NCI-H510A treated with DMSO at 0.1 percent for 48 hours (cell line): ENCODE results near the gene RGS3.

Experiments used
- DNase-seq: peaks from one replicate; lab custom pipeline; 2025; lab: John Stamatoyannopoulos, UW

The RGS3 gene

DNA sequence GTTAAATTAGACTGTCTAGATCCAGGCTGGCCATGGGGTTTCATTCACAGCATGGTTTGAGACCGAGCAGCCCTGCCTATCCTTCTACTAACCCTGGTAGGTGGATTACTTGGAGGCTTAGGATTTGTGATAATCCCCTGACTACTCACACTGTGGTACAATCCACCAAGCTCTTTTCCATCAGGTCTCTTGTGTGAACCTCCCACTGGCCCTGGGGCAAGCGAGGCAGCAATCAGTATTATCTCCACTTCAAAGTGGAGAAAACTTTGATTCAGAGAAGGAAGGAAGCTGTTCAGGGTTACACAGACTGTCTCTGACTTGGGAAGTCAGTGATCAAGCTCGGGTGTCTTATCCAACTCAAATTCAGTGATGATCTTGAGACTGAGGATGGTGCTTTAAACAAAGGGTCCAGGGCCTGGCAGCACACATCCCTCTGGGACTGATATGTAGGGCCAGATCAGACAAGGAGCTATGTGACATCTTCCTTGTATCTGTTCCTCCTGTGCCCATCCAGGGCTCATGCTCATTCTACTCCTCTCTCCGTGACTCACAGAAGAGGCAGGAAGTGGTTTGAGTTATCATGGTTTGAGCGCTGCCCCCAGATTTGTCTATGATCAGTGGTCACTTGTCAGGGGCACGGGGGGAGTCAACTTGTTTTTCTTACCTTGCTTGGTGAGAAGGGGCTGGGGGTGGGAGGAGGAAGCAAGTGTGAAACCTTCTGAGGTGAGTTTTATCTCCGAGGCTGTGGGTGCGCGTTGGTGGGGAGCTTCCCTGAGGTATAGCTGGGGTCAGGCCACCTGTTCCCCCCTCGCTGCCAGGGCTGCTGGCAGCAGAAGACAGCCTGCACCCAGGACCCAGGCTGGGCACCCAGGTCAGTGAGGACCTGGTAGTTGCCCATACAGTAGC lies 48.6 kb downstream of the RGS3 start:
- DNase-seq, result no peak

DNA sequence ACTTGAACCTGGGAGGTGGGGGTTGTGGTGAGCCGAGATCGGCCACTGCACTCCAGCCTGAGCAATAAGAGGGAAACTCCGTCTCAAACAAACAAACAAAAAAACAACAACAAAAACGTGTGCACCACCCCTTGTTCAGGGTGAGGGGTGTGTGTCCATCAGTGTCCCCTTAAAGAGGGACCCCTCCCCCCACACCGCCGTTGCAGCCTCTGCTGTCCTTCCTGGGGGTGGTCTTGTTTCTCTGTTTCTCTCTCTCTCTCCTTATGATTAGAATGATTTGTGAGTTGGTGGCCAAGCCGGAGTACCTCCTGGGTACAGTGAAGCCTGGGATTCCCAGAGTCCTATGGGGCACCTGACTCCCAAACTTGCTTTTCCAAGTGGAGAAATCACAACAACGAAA lies 49.6 kb downstream of the RGS3 start:
- DNase-seq, result no peak

DNA sequence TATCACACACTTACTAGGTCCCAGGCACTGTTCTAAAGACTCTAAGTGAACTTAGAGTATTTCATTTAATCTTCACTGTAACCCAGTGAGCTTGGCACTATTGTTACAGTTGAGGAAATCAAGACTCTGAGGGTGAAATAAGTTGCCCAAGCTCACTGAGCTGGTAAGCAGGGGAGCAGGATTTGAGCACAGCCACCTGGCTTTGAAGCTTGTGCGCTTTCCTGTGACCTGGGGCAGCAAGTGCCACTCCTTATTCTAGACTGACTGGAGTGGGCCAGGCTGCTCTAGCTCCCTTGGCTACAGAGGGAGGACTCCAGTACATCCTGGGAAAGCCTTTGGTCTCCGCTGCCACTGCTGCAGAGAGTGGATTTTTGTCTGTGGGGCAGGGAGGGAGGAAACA lies 50.0 kb downstream of the RGS3 start:
- no peak for DNase-seq

DNA sequence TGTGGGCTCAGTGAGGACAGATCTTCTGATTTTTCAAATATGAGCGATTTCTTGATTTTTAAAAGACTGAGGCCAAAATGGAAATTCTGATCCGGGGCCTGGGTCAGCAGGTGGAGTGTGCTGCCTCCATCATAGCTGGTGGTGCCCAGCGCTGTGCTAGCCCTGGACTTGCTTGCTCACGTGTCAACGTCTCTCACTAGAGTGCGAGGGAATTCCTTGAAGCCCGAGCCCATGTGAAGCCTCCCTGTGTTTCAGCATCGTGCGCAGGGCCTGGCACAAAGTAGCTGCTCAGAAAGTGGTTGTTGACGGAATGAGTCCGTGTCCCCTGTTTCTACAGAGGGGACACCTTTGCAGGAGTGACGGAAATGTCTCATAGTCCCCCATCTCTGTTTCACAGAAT lies 50.5 kb downstream of the RGS3 start:
- no peak for DNase-seq

DNA sequence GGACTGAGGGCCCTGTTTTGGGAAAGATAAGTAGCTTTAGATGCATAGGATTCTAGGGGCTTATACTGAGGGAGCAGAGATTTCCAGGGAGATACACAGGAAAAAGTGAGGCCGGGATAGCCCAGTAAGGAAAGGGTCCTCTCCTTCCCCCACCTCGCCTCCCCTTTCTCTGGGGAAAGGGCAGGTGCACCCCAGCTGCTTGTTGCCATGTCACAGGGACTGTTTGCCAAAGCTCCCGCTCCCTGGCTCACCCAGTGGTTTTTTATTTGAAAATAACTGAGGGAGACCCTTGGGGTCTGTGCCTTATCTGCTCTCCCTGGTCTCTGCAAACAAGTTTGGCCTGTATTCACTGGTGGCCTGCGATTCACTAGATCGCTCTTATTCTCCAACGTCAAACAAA lies 51.2 kb downstream of the RGS3 start:
- DNase-seq, result no peak

DNA sequence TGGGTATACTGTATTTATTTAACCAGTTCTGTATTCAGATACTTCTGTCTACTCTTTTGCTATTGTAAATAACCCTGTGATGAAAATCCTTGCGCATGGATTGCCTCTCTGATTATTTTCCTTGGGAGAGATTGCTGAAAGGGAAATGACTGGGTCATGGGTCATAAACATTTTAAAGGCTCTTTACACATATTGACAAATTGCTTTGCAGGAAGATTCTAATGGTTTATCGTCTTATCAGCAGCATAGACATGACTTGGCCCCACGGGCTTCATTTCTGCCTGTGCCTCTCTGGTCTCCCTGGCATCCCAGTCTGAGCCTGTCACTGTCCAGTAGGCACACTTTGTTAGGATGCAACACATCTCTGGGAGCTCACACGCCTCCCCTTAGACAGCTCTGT lies 52.3 kb downstream of the RGS3 start:
- DNase-seq, result no peak

DNA sequence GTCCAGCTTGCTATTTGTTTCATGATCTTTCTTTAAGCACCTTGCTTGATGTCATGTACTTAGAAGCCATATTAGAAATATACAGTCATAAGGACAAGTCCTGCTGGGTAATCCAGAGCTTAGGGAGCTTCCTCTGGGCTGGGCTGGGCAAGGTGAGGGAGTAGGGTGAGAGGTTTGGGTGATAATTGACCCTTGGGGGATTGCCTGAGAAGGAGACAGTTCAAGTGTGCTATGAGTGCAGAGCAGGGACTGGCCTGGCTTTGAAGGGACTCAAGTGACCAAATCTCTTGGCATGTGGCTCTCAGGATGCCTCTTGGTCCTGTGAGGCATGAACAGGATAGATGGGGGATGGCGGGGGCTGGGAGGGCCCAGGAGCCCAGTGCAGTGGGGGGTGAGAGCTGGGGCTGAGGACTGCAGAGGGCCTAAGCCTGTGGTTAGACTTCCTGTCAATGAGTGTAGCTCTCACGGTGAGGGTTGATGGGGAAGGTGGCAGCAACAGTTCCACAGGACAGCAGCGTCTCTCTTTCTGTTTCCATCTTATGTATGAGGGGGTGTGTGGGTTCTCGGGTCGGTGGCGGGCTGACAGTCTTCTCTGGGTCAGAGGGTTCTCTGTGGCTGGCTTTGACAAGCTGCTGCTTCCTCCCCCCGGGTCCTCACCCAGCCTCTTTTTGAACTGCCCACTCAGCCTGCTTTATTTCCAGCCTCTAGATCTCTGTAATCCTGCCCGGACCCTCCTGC lies 53.5 kb downstream of the RGS3 start:
- no peak for DNase-seq

DNA sequence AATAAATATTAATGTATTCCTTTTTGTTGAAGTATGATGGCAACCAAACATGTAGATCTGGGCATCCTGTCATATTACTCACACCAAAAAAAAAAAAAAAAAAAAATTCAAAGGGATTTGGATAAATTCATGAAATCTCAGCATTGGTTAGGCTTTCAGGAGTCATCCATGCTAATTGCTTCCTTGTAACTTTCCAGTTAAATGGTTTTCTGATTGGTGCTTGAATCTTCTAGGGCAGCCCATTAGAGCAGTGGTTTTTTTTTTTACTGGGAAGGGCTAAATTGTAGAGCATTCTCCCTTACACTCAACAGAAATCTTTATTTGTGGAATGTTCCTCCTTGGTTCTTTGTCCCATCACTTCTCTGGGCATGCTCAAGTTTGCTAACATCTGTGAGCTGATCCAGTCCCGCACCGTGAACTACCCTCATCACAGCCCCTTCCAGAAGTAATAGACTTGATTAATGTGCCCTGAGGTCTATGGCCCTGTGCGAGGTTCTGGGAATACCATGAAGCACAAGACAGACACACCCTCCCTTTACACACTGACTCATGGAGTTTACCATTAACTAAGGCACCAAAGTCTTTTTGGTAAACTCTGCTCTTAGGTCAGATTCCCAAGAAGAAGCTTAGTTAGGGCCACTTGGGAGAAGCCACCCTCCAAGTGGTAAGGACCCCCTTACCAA lies 56.0 kb downstream of the RGS3 start:
- no peak for DNase-seq

DNA sequence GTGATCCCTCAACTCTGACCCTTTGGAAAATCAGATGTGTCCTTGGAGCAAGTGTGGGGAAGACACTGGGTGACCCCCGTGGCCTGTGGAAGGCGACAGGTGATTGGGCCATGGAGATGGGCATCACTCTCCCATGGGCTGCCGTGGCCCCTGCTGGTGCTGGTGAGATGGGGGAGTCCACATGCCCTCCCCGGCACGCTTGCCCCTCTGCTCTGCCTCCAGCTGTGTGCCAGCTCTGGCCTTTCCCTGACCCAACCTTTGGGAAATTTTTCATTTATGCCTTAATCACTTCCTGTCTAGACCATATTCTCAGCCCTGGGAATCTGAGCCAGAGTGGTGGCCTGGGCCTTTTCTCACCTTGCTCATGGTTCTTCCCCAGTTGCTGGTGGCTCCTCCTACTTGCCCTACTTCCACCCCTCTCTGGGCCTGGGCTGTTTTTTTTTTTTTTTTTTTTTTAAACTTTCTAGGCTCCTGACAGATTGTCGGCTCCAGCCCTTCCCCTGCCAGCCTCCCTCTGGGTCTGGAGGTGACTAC lies 56.6 kb downstream of the RGS3 start:
- DNase-seq, result no peak

DNA sequence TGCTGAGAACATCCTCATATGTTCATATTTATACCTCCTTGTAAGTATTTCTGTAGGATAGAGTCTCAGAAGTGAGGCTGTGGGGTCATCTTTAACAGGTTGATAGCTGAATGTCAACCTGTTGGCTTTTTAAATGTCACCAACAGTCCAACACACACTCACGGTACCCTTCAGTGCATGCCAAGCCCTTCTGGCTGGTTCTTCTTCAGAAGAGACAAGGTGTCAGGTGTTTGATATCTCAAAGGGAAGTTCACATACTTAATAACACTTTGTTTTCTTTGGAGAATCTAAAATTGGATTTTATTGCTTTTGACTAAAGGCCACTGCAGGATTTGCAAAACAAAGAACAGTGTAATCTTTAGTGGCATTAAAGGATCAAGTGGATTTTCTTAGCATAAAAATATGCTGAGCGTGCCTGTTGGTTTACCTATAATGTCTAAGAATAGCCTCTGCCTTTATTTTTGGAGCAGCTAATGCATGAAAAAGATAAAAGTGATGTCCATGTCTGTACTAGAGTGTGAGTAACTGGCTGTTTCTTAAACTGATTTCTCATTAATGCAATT lies 58.2 kb downstream of the RGS3 start:
- DNase-seq, result no peak

DNA sequence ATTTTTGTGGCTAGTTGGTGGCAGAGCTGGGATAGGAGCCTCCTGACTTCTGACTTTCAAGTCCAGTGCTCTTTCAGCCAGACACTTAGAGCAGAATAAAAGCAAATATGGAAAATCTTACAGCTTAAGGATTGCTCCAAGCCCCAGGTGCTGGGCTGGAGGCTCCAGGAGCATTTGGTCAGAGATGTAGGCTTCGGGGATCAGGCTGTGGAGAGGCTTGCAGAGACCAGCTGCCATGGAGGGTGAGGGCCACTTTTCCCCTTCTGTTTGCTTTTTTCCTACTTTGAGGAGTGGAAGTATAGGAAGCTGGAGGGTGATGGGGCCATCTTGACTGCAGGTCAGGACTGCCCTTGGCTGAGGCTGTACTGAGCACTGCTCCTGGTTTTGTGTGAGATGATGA lies 58.9 kb downstream of the RGS3 start:
- no peak for DNase-seq

DNA sequence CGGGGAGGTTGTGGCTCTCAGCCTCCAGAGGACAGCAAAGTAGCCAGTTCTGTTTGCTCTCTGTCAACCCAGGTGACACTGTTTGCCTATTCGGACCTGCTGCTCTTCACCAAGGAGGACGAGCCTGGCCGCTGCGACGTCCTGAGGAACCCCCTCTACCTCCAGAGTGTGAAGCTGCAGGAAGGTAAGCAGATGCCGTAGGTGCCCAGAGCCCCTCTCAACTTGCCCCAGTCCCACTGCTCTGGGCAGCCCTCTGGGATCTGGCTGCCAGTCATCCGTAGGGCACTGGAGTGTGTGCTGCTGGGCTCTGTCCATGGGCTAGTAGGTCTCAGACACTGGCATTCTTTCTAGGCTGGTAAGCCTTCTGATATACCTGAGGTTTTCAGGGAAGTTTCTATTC lies 59.3 kb downstream of the RGS3 start:
- no peak for DNase-seq

DNA sequence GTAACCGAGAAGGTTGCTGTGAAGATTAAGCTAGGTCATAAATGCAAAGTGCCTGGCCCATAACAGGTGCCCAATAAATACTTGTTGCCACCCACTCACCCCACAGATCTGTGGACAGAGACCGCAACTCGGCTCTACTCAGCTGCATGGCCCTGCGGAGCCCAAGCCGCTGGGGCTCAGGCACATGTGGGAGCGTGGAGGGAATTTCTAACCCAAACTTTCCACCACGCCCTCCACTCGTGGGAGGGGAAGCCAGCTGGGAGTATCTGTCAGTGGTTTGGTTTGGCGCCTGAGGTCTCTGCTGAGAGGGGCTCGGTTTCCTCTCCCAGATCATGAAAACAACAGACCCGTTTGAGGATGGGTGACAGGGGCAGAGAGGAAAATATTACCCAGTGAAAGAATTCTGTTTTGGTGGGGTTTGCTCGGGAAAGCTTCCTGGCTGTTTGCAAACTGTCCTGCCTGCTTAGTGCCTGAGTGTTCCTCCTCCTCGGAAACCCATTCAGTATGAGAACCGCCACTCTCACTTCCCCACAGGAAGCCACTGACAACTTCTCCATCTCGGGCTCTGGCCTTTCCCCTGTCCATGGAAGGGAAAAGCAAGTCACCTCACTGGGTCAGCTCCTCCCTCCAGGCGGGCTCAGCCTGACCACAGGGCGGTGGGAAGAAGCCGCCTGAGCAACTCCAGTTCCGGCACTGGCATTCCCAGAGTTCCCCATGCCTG lies 60.1 kb downstream of the RGS3 start:
- DNase-seq, result no peak

DNA sequence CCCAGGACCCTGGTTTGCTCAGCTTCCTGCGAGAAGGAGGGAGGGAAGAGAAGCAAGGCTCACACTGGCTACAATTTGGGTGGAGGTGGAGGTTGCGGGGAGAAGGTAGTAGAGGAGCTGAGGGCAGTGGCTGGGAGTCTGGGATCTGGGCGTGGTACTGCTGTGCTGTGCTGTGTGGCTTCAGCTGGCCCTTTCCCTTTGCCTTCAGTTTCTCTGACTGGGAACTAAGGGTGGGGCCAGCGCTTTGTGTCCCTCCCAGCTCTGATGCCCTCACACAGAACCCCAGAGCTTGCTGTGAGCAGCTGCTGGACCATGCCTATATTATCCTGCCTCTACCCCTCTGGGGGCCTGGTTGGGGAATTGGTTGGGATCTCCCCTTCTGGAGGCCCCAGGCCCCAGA lies 60.9 kb downstream of the RGS3 start:
- no peak for DNase-seq

DNA sequence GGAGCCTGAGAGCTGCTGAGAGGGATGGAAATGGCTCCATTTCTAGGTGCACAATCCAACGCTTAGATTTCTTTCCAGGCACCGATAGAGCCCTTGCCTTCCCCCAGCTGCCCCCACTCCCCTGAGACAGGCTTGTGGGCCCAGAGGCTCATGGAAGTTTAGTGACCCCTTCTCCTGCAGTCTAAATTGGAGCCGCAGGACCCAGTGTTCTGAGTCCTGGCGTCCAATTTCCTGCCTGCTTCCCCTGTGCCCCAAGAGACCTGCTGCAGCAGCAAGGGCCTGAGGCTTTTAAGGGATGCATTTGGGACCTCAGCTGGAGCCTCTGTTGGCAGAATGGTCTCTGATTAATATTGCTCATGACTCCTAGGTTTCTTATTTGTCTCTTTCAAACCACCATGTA lies 61.7 kb downstream of the RGS3 start:
- no peak for DNase-seq

DNA sequence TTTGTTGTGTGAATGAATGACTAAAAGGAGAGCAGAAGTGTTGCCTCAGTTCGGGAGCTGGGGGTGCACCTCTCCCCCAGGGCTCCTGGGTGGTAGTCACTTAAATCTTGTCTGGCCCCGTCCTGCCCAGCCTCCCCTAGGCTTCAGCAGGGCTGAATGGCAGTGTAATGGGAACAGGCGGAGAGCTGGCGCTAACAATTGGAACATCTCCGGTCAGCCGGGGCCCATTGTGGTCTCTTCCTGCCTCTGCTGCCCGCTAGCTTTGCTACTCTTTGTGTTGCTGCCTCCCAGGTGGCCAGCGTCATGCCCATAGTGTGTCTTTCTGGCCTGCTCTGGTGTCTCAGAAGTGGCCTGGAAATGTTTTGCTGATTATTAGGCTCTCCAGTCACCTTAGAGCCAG lies 62.3 kb downstream of the RGS3 start:
- no peak for DNase-seq

DNA sequence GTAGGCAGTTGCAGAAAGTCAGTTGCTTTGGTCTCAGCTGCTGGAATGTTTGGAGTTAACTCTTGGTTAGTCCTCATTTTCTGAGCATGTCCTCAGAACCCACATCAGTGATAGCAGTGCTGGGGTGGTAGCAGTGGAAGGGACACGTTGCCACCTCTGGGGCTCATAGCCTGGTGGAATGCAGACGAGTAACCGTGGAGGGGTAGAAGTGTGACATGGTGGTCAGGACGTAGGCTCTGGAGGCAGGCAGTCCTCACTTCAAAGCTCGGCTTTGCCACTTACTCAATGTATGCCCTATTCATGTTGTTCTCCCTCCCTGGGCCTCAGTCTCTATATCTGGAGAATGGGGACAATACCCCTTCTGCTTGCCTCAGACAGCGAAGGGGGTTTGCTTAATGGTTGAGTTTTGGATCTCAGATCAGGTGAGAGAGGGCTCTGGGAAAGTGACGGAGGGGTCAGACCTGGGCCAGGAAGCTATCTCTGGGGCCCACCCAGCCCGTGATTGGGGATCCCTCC lies 62.8 kb downstream of the RGS3 start:
- no peak for DNase-seq

DNA sequence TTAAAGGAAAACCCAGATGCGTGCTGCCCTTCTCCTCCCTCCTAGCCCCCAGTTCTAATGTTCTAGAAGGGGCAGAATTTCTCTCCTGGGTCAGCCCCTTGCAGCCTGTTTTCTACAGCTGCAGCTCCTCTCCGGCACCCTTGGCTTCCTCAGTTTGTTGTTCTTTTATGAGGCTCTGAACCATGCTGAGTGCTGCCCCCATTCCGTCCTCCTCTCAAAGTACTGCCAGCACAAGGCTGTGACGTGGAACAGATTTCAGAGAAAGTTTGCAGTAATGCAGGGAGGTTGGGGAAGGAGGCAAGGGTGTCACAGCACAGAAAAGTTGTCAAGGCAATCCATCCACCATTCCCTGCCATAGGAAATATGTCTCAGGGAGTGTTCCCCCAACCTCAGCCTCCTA lies 63.3 kb downstream of the RGS3 start:
- DNase-seq, result no peak

DNA sequence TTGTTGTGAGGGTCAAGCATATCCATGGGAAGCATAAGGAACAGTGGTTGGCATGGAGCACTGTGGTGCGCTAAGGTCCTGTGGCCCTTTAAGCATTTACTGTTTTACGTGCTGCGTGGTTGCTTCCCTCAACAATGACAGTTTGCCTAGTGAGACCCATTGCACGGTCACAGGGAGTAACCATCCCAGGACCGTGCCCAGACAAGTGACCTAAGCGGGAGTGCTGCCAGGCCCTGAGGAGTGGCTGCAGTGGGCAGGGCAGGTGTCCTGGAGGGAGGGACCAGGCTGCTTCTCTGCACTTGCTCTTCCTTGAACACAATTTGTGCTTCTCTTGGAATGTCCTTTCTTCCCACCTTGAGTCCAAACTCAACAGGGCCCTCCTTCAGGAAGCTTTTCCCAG lies 64.6 kb downstream of the RGS3 start:
- DNase-seq, result no peak

DNA sequence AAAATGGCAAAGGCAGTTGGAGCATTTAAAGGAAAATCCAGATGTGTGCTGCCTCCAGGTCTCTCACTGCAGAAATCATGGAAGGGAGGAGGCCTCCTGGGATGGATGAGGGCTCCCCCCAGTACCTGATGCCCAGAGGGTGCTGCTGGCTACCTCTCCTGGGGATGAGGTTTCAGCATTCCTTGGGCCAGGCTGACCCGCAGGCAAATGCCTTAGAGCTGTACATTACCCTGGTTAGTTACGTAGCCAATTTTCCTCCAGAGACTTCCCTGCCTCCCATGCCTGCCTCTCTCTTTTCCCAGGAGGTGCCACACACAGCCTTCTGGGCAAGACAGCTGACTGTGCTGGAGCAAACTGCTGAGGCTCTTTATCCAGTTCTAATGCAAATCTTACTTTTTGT lies 65.3 kb downstream of the RGS3 start:
- DNase-seq, result no peak

DNA sequence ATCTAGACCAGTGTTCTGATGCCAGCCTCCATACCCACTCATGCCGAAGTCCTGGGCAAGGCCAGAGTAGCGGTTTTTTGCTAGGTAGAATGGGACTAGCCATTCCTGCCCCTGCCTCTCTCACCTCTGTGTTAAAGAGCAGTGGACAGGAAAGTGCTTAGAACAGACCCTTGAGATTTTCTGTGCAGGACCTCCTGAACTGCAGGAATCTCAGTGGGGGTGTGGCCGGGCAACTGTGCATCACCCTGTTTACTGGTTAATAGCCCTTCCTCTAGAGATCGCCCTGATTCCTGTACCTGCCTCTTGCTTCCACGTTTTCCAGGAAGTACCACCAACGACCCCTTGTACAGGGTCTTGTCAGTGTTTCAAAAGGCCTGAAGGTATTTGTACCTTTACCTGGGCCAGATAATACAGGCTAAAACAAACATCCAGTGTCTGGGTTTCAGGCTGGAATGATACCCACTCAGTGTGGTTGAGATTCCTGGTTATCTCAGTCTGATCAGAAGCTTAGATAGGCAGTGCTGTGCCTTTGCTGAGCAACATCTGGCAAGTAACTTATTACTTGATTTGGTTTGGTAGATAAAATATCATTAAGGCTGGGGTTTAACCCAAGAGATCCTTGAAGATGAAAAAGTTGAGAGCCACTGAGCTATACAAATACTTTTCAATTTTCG lies 65.9 kb downstream of the RGS3 start:
- DNase-seq, result no peak
